Omental fat pad (tissue), 4 donors: ENCODE measurements around the gene KCNG2. TPM values are rescaled to one million over a fixed set of nuclear protein-coding genes. Genes with fewer than 3 reads are reported as not detected.

Experiments
- ATAC-seq: fragments of 150-250 bp; one replicate; pipeline ENCODE4 v1.9.1; 2016; ENCODE audit warnings: mild to moderate bottlenecking, moderate library complexity; ENCODE audit not compliant: low FRiP score
- DNase-seq: peaks from one replicate; pipeline ENCODE4 v3.0.0-alpha.2; 2019; ENCODE audit warnings: low spot score
- total RNA-seq, 4 donors: library from RNA; depleted of rRNA; stranded (reverse); fragments of >200 nt; gene quantifications; one replicate each; pipeline ENCODE4 v1.1.0, GENCODE V29; 2016
- TF ChIP-seq, protein P1 (sequence below), 3 donors: fragments of 450-650 bp; IDR thresholded peaks; one replicate each; pipeline ENCODE4 v1.5.1; 2016 to 2017; ENCODE audit warnings: antibody characterized with exemption in 3 of 3, mild to moderate bottlenecking in 3 of 3, moderate library complexity in 2 of 3

Gene KCNG2
- total RNA-seq, 4 donors from 2014 or later = 0.75 to 2.4 (median 0.96) TPM; not detected in 1

DNA sequence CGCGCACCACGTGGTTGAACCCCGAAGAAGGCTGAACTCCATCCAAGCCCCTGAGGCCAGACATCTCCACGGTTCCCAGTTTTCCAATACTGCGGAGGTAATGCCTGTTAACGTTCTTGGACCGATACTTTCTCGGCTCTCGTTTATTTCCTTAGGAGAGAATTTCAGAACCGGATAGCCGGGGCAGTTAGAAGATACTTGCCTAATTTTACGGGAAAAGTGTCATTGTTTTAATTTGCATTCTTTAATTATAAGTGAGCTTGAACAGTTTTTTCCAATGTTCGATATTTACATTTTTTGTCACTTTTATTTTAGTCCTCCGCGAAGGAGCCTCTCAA is 10.2 kb upstream of the KCNG2 start:
- TF ChIP-seq, protein P1, sequence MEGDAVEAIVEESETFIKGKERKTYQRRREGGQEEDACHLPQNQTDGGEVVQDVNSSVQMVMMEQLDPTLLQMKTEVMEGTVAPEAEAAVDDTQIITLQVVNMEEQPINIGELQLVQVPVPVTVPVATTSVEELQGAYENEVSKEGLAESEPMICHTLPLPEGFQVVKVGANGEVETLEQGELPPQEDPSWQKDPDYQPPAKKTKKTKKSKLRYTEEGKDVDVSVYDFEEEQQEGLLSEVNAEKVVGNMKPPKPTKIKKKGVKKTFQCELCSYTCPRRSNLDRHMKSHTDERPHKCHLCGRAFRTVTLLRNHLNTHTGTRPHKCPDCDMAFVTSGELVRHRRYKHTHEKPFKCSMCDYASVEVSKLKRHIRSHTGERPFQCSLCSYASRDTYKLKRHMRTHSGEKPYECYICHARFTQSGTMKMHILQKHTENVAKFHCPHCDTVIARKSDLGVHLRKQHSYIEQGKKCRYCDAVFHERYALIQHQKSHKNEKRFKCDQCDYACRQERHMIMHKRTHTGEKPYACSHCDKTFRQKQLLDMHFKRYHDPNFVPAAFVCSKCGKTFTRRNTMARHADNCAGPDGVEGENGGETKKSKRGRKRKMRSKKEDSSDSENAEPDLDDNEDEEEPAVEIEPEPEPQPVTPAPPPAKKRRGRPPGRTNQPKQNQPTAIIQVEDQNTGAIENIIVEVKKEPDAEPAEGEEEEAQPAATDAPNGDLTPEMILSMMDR (IDR thresholded peaks at IDR 0.05) = no peak
- no peak for ATAC-seq
- DNase-seq = no peak

GRCh38 chr18:79787865-79788733 is 9.6 kb upstream of the KCNG2 start:
- TF ChIP-seq, protein P1 (IDR thresholded peaks at IDR 0.05) = no peak
- ATAC-seq (no peak), DNase-seq (no peak)

GRCh38 chr18:79788734-79789085 is 9.0 kb upstream of the KCNG2 start:
- ATAC-seq (no peak), DNase-seq (no peak)
- TF ChIP-seq, protein P1 (IDR thresholded peaks at IDR 0.05) = no peak

DNA sequence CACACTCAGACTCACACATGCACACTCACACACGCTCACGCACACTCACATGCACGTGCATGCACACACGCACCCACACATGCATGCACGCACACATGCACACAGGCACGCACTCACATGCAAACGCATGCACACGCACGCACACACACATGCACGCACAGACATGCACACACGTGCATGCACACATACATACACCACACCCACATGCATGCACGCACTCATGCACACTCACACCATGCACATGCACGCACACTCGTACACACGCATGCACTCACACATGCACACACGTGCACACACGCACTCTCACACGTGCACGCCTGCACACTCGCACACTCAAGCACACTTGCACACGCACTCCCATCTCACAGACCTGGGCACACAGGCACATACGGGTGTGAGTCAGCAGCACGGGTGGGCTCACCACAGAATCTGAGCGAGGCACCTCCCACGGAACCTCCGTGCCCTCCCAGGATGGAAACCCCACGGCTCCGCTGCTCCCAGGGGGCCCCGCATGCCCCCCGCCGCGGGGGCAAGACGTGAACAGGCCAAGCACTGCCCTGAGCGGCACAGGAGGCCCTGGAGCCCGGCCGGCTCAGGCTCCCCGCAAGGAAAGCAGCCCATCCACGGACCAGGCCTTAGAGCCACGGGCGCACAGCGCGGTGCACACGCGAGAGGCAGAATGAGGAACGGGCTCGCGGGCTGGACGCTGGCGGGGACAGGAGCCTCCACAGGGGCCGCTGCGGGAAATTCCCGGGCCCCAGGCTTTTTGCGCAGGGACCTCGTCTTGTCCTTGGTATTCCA is 8.4 kb upstream of the KCNG2 start:
- ATAC-seq = no peak
- TF ChIP-seq, protein P1 (IDR thresholded peaks at IDR 0.05) = no peak

DNA sequence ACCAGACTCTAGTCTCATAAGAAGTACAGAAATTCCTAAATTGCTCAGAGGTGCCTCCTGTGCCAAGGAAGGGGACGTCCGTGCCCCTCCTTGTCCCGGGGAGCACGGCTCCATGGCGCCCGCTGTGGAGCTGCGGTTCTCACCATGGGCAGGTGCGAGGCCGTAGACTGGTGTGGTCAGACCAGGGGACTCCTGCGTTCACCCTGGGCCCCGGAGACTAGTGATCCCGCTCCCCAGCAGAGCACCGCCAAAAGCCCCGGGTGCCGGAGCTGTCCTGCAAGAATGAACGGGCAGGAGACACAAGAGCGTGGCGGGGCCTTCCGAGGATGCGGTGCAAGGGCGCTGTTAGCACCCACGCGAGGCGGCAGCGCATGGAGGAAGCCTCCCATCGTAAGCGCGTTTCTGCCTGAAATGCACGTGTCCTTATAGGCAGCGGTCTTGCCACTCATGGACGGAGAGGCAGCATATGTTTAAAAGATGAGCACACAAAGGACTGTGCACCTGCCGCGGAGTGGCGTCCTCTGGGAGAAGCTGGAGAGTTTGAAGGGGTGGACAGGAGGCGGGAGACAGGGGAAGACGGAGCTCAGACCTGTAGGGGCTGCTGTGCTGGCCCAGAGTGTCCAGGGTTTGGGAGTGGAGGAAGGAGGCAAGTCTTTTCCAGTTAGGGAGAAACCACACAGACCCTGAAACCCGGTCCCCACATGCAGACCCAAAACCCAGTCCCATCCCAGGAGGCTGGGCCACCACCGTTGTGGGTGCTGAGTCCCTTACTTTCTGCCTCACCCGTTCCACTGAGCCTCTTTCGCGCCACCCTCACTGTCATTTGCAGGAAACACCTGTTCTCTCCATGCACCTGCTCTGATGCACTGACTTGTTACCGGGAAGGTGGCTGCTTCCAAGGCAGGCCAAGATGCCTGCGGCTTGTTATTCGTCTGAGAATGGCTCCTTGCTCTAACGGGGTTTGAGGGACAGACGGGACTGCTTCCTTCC is 7.5 kb upstream of the KCNG2 start:
- ATAC-seq = no peak
- no peak for DNase-seq
- TF ChIP-seq, protein P1 (IDR thresholded peaks at IDR 0.05) = no peak

More for the DNA sequence above, 8.4 kb upstream of the KCNG2 start:
- DNase-seq = no peak
